ENCODE data around the gene YPEL1. TPM values are rescaled to one million over a fixed set of nuclear protein-coding genes. Genes with fewer than 3 reads are reported as not detected.

YPEL1 gene
- total and polyA plus RNA-seq, 2 of the 13 experiments (the other 11 are each of a cell fraction or from before 2014, with no cell fraction given), result 0.33 to 2.5 TPM

DNA sequence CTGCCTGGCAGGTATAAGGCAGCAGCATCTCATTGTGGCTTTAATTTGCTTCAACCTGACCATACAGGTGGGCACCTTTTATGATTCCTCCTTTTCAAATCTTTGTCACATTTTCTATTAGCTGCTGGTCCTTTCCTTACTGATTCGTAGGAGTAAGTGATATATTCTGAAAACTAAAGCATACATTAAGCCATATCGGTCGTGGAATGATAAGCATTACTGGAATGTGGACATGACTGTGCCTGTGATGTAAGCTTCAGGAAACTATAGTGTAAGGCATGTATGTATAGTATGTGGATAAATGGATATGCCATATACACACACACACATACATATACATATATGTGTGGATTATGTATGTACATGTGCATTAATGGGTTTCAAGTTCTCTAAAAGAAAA is 20.8 kb downstream of the YPEL1 start:
- Histone ChIP-seq H3K79me2 (ENCODE audit: insufficient read depth, low read length) (no peaks in the 10 kb centered on the region), H3K4me2 (ENCODE audit: low read depth, low read length) (0 out of 2 replicates have a peak overlapping the region, but pooled peaks have one; percentile 14), H3K4me1 (ENCODE audit: insufficient read depth, low read length) (peaks cover 30% of the 10 kb centered on the region), H3K36me3 (replicated peaks in 1 of 2; ENCODE audit: control insufficient read depth in 1 of 2, insufficient read depth in 2 of 2, low read length in 2 of 2) (no peaks in the 10 kb centered on the region), H3K27ac (ENCODE audit: extremely low read length, insufficient read depth, low read length) (no peak overlapping the region), H2AFZ (ENCODE audit: low read length) (no peak overlapping the region), H4K20me1 (ENCODE audit: insufficient read depth, low read length) (no peaks in the 10 kb centered on the region), H3K9ac (ENCODE audit: insufficient read depth, low read depth, low read length) (no peak overlapping the region), H3K9me3 (ENCODE audit: low read length) (no peaks in the 10 kb centered on the region), H3K27me3 (ENCODE audit: control insufficient read depth in 1 of 2, insufficient read depth in 2 of 2, low read length in 2 of 2) (peaks cover 2 to 15% of the 10 kb centered on the region in 2 experiments; a peak in 3 of 5 replicates), H3K4me3 (replicated peaks in 1 of 3; ENCODE audit: insufficient read depth in 1 of 3, low read depth in 2 of 3, low read length in 3 of 3) (no peak overlapping the region)
- in situ Hi-C loops (cut with HindIII; ENCODE audit: extremely low pct_ligation_motif_present, low pct_unique_long_range_greater_than_20kb), result loop anchor here (5.0 to 10.0 kb wide), 2 partner anchors 50 to 233 kb away; partner anchors contain the start of gene PPIL2
- DNase-seq (ENCODE audit: low spot score) (no peak), ATAC-seq (no peak), FAIRE-seq (no peak)
- intact Hi-C loops (cut with micrococcal nuclease; ENCODE audit: unreplicated experiment), result no loop called here
- peak; percentile 92 for TF ChIP-seq TEAD3 (CRISPR knock-in tag; optimal IDR thresholded peaks at IDR 0.05; ENCODE audit: borderline replicate concordance)
- no peak for TF ChIP-seq POLR2AphosphoS5 (IDR thresholded peaks at IDR 0.05; ENCODE audit: low read depth, low read length)
- TF ChIP-seq ZBTB4 (CRISPR knock-in tag; IDR thresholded peaks at IDR 0.05; ENCODE audit: borderline replicate concordance), result no peak
- WGBS (ENCODE audit: low lambda C conversion rate), result 0% methylated on average over 3 of the region's 3 CpGs
- BruUV-seq (replicated peaks), result no TSS peak
- POLR2A ChIA-PET, result no interaction called here
- CTCF ChIA-PET (ENCODE audit: low intra/inter-chr PET ratio, low total read pairs), result no interaction called here

All from HepG2 (cell line).